HEK293 (cell line): ENCODE data around the gene NOC4L.

Experiments
- CTCF ChIA-PET: fragments of 350-600 bp; formaldehyde crosslinking; extraction: SDS; loops from one replicate; lab custom pipeline; 2021; ENCODE audit warnings: antibody characterized with exemption; lab: Yijun Ruan, JAX
- POLR2A ChIA-PET: fragments of 300-600 bp; formaldehyde crosslinking; extraction: SDS; loops from one replicate; lab custom pipeline; 2020; ENCODE audit warnings: antibody characterized with exemption, inconsistent platforms; lab: Yijun Ruan, JAX
- H3K27ac ChIP-seq: fragments of 200-500 bp; sonication (Bioruptor generic); 2 replicates; pipeline ENCODE4 v1.5.1; 2014; ENCODE audit warnings: low read depth, low read length, control low read depth, inconsistent platforms; ENCODE audit errors: extremely low read depth
- H3K36me3 ChIP-seq, 2 experiments: fragments of 200-500 bp in 1 of 2; sonication (Bioruptor generic) in 1 of 2; 1 replicate in 1 of 2; 2 replicates in 1 of 2; pipeline ENCODE4 v1.5.1; 2014 to 2017; ENCODE audit warnings: inconsistent platforms in 2 of 2, low read length in 2 of 2; ENCODE audit not compliant: control insufficient read depth in 2 of 2, insufficient read depth in 1 of 2
- H3K4me1 ChIP-seq: fragments of 200-500 bp; sonication (Bioruptor generic); 2 replicates; pipeline ENCODE4 v1.5.1; 2014; ENCODE audit warnings: mild to moderate bottlenecking, low read length, inconsistent platforms; ENCODE audit not compliant: control insufficient read depth, insufficient read depth
- H3K4me3 ChIP-seq: 2 replicates; pipeline ENCODE4 v1.5.1; 2011; ENCODE audit warnings: low read depth, mild to moderate bottlenecking, control low read depth, low read length, moderate library complexity
- H3K9me3 ChIP-seq: fragments of 200-500 bp; sonication (Bioruptor generic); 2 replicates; pipeline ENCODE4 v1.5.1; 2014; ENCODE audit warnings: low read depth, low read length, inconsistent platforms; ENCODE audit not compliant: control insufficient read depth, insufficient read depth
- REST ChIP-seq: fragments of 450-650 bp; formaldehyde crosslinking; IDR thresholded peaks from 2 replicates; pipeline ENCODE4 v1.5.1; 2016; ENCODE audit warnings: missing biosample characterization, missing genetic modification characterization
- ZNF16 ChIP-seq: fragments of 450-650 bp; formaldehyde crosslinking; IDR thresholded peaks from 2 replicates; pipeline ENCODE4 v1.5.1; 2016; ENCODE audit warnings: low read depth, missing biosample characterization, missing genetic modification characterization
- ZNF223 ChIP-seq: fragments of 450-650 bp; formaldehyde crosslinking; IDR thresholded peaks from 2 replicates; pipeline ENCODE4 v1.5.1; 2016; ENCODE audit warnings: missing biosample characterization, missing genetic modification characterization
- ZNF335 ChIP-seq: fragments of 450-650 bp; formaldehyde crosslinking; conservative IDR thresholded peaks from 2 replicates; pipeline ENCODE4 v1.5.1; 2016; ENCODE audit warnings: missing biosample characterization, missing genetic modification characterization
- ZNF391 ChIP-seq: fragments of 450-650 bp; formaldehyde crosslinking; IDR thresholded peaks from 2 replicates; pipeline ENCODE4 v1.5.1; 2016; ENCODE audit warnings: low read depth, missing biosample characterization, missing genetic modification characterization, borderline replicate concordance
- ZNF416 ChIP-seq: fragments of 450-650 bp; formaldehyde crosslinking; IDR thresholded peaks from 2 replicates; pipeline ENCODE4 v1.5.1; 2016; ENCODE audit warnings: missing biosample characterization, missing genetic modification characterization
- ZNF48 ChIP-seq: fragments of 450-650 bp; formaldehyde crosslinking; IDR thresholded peaks from 2 replicates; pipeline ENCODE4 v1.5.1; 2016; ENCODE audit warnings: missing biosample characterization, missing genetic modification characterization
- ZNF510 ChIP-seq: fragments of 450-650 bp; formaldehyde crosslinking; IDR thresholded peaks from 2 replicates; pipeline ENCODE4 v1.5.1; 2018; ENCODE audit warnings: mild to moderate bottlenecking, missing genetic modification characterization, missing biosample characterization; ENCODE audit not compliant: insufficient replicate concordance
- ZNF560 ChIP-seq: fragments of 450-650 bp; formaldehyde crosslinking; IDR thresholded peaks from 2 replicates; pipeline ENCODE4 v1.5.1; 2017; ENCODE audit warnings: missing biosample characterization, missing genetic modification characterization, borderline replicate concordance
- ZNF768 ChIP-seq: fragments of 450-650 bp; formaldehyde crosslinking; IDR thresholded peaks from 2 replicates; pipeline ENCODE4 v1.5.1; 2018; ENCODE audit warnings: missing biosample characterization, mild to moderate bottlenecking, missing genetic modification characterization
- ZNF777 ChIP-seq: fragments of 450-650 bp; formaldehyde crosslinking; IDR thresholded peaks from 2 replicates; pipeline ENCODE4 v1.5.1; 2017; ENCODE audit warnings: missing biosample characterization, missing genetic modification characterization, borderline replicate concordance
- ZSCAN23 ChIP-seq: fragments of 450-650 bp; formaldehyde crosslinking; IDR thresholded peaks from 2 replicates; pipeline ENCODE4 v1.5.1; 2016; ENCODE audit warnings: missing biosample characterization, missing genetic modification characterization
- ZXDB ChIP-seq: fragments of 450-650 bp; formaldehyde crosslinking; IDR thresholded peaks from 2 replicates; pipeline ENCODE4 v1.5.1; 2016; ENCODE audit warnings: missing biosample characterization, missing genetic modification characterization

NOC4L gene

GRCh38 chr12:132124766-132125425 lies 19.4 kb upstream of the NOC4L start:
- Histone ChIP-seq H3K9me3 (no peaks in the 10 kb centered on the region), H3K4me3 (no peak overlapping the region), H3K36me3 (peaks cover 30 to 90% of the 10 kb centered on the region in 2 experiments), H3K27ac (no peak overlapping the region), H3K4me1 (no peaks in the 10 kb centered on the region)
- CTCF ChIA-PET = no interaction called here
- TF ChIP-seq REST (tag by site-specific recombination) (no peak), ZSCAN23 (no peak)
- POLR2A ChIA-PET = no interaction called here

- H3K4me1 ChIP-seq = no peaks in the 10 kb centered on the region
- H3K36me3 ChIP-seq = peaks cover 27 to 83% of the 10 kb centered on the region in 2 experiments
- H3K27ac ChIP-seq = no peak overlapping the region
- ChIA-PET CTCF (interaction anchor here (0.6 kb wide), 1 partner anchor 290 kb away, joined by 3 read pairs; no protein-coding TSS in a partner anchor), POLR2A (no interaction called here)
- H3K9me3 ChIP-seq = no peaks in the 10 kb centered on the region
- TF ChIP-seq ZNF777 (tag by site-specific recombination) (no peak), REST (tag by site-specific recombination) (no peak), ZNF560 (tag by site-specific recombination) (no peak), ZNF48 (tag by site-specific recombination) (no peak), ZNF16 (no peak), ZNF223 (no peak), ZNF335 (tag by site-specific recombination) (no peak), ZXDB (tag by site-specific recombination) (no peak)
- H3K4me3 ChIP-seq = no peak overlapping the region
Measured at GRCh38 chr12:132125736-132126135, 18.5 kb upstream of the NOC4L start.

GRCh38 chr12:132127041-132127440 lies 17.2 kb upstream of the NOC4L start:
- Histone ChIP-seq H3K36me3 (peaks cover 24 to 71% of the 10 kb centered on the region in 2 experiments), H3K4me3 (no peak overlapping the region), H3K4me1 (no peaks in the 10 kb centered on the region), H3K27ac (no peak overlapping the region), H3K9me3 (no peaks in the 10 kb centered on the region)
- CTCF ChIA-PET = interaction anchor here (1.0 kb wide), 1 partner anchor 9 kb away, joined by 3 read pairs; no protein-coding TSS in a partner anchor
- POLR2A ChIA-PET = no interaction called here
- TF ChIP-seq ZNF510 (tag by site-specific recombination) = no peak
- TF ChIP-seq ZNF768 (tag by site-specific recombination) = no peak
- no peak for TF ChIP-seq ZNF391 (tag by site-specific recombination)
- TF ChIP-seq ZNF416 (tag by site-specific recombination) = no peak
